GM18505 (cell line): ENCODE results near the gene FFAR3.

ENCODE experiments used
- ATAC-seq: cut with Tn5 transposase; IDR thresholded peaks from one replicate; pipeline ENCODE4 v1.9.1; 2021; ENCODE audit not compliant: unreplicated experiment
- POLR2A ChIP-seq: IDR thresholded peaks from 4 replicates; pipeline ENCODE4 v1.6.1; 2011; ENCODE audit warnings: borderline replicate concordance; ENCODE audit not compliant: insufficient read depth, insufficient read length; ENCODE audit errors: extremely low read depth

Gene FFAR3

DNA sequence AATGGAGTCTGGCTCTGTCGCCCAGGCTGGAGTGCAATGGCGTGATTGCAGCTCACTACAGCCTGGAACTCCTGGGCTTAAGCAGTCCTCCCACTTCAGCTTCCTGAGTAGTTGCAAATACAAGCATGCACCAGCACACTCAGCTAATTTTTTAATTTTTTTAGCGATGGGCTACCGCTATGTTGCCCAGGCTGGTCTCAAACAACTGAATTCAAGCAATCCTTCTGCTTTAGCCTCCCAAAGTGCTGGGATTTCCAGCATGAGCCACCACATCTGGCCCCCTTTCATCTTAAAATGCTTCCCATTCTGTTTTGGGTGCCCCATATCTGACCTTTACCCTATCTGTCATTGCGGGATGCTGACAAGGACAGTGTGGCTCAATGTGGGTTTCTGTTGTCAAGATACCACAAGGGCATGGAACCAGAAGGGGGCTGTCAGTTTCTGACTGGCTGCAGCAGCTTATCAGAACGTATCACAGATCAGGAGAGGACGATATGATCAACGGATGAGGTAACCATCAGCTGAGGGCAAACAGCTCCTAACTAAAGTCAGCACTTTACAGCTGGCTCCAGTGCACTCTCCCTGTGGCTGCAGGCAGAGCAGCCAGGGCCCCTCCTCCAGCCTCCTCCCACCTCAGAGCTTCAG is 45.0 kb downstream of the FFAR3 start:
- ATAC-seq = no peak
- no peak for TF ChIP-seq POLR2A

DNA sequence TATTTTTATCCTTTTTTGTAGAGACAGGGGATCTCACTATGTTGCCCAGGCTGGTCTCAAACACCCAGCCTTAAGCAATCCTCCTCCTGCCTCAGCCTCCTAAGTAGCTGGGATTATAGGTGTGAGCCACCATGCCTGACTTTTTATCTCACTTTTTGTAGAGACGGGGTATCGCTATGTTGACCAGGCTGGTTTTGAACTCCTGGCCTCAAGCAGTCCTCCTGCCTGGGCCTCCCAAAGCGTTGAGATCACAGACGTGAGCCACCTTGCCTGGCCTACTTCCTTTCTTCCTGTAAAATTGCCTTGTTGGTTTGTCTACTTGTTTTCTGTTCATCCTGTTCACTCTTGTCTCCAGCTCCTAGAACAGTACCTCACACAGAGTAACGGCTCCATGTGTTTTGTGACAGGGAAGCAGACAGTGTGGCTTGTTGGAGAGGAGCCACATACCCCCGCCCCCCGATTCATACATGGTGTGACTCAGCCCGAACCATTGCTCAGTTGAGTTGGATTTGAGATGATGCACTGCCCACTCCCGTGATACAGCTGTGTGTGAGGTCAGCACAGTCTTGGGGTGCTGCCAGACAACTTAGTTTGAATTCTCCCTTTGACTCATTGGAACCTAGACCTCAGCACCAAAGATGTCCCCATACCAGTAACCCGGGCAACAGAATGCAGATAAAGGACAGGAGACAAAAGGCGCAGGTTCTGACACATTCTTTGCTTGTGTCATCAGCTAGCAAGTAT is 46.8 kb downstream of the FFAR3 start:
- ATAC-seq = no peak
- TF ChIP-seq POLR2A = no peak

DNA sequence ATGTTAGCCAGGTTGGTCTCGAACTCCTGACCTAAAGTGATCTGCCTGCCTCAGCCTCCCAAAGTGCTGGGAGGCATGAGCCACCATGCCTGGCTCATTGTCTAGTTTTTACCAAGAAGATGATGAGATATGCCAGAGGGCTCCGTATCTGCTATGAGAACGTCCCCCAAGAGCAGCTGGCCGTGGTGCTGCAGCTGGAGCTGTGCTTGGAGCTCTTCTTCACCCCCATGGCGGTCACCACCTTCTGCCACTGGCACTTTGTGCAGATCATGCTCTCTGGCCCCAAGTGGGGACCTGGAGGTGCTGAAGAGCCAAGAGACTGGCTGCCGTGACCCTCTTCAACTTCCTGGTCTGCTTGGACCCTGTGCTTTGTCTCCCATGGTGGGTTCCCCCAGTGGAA is 49.4 kb downstream of the FFAR3 start:
- ATAC-seq = no peak
- TF ChIP-seq POLR2A = no peak

DNA sequence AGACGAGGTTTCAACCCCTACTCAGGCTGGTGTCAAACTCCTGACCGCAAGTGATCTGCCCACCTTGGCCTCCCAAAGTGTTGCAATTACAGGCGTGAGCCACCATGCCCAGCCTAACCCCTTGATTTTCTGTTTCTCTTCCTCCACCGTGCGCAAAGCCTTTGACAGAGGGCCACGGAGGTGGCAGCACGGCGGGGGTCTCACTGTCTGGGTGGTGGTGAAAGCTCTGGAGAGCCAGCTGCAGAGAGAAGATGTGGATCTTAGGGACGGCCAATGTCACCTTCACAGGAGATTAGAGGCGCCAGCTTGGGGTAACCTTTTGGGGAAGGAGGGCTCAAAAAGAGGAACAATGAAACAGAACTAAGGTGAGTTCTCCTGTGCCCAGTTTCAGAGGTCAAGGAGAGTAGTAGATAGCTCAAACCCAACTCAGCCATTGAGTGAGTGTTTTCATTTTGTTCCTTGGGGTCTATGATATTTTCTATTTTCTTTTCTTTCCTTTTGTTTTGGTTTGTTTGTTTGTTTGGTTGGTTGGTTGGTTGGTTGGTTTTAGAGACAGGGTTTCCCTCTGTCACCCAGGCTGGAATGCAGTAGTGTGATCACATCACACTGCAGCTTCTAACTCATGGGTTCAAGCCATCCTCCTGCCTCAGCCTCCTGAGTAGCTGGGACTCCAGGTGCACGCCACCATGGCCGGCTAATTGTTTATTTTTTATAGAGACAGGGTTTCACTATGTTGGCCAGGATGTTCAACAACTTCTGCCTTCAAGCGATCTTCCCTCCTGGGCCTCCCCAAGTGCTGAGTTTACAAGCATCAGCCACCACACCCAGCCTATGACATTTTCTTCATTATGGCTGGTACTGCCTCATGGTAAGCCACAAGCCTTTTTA is 50.3 kb downstream of the FFAR3 start:
- peak; percentile 55 for ATAC-seq
- no peak for TF ChIP-seq POLR2A

DNA sequence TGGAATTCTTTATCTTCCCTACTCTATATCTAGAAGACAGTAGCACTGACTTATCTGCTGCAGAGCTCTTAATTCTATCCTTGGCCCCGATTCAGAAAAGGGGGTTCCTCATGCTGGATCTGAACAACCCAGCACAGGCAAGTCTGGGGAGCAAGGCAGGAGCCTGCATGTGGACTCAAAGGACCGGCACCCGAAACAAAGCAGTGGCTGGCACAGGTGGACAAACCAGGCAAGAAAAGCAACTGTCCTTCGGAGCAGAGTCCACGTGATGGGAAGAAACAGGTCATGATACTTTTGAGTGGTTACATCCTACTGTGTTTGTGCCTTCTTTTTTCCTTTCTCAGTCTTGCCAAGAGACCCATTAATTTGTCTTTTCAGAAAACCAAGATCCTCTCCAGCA is 50.9 kb downstream of the FFAR3 start:
- TF ChIP-seq POLR2A = no peak
- ATAC-seq = no peak
